Endothelial cell of umbilical vein (primary cell): ENCODE data around the gene SCN3B. TPM values are rescaled to one million over a fixed set of nuclear protein-coding genes. Genes with fewer than 3 reads are reported as not detected.

Experiments
- BruUV-seq: library from RNA; stranded (reverse); fragments of 400-500 nt; replicated peaks from 2 replicates; lab custom pipeline; 2021; lab: Mats Ljungman, UMichigan
- CTCF ChIA-PET: fragments of 300-600, 350-600 bp; sonication (Branson Sonifier 250); formaldehyde crosslinking; loops from one replicate; lab custom pipeline; 2021; ENCODE audit warnings: antibody characterized with exemption, inconsistent platforms; lab: Charles Lee
- POLR2A ChIA-PET: fragments of 300-600, 350-600 bp; sonication (Branson Sonifier 250); formaldehyde crosslinking; loops from one replicate; lab custom pipeline; 2021; ENCODE audit warnings: antibody characterized with exemption, inconsistent platforms; lab: Charles Lee
- DNase-seq: peaks from one replicate; pipeline ENCODE4 v3.0.0-alpha.2; 2011; ENCODE audit warnings: low read depth, low spot score
- FAIRE-seq: peaks from 2 replicates; lab custom pipeline; 2011; peaks lifted over from hg19 to GRCh38; lab: Jason Lieb, UNC
- H2AFZ ChIP-seq: 2 replicates; pipeline ENCODE4 v1.6.0; 2012; ENCODE audit warnings: low read depth, low read length, control low read depth, inconsistent platforms
- H3K27ac ChIP-seq: 2 replicates; pipeline ENCODE4 v1.5.1; 2011; ENCODE audit warnings: low read depth, mild to moderate bottlenecking, control low read depth, low read length, moderate library complexity; ENCODE audit not compliant: insufficient read depth
- H3K27me3 ChIP-seq, 2 experiments: 2 replicates each; pipeline versions ENCODE4 v1.6.0 to v1.6.1; 2011; ENCODE audit warnings: low read length in 2 of 2, mixed read lengths in 1 of 2; ENCODE audit not compliant: control insufficient read depth in 2 of 2, insufficient read depth in 2 of 2
- H3K36me3 ChIP-seq, 2 experiments: 2 replicates in 1 of 2; 3 replicates in 1 of 2; pipeline ENCODE4 v1.5.1; 2011; ENCODE audit warnings: low read length in 2 of 2, mild to moderate bottlenecking in 1 of 2, moderate library complexity in 1 of 2; ENCODE audit not compliant: control insufficient read depth in 2 of 2, insufficient read depth in 2 of 2; ENCODE audit errors: extremely low read depth in 1 of 2
- H3K4me1 ChIP-seq: 3 replicates; pipeline ENCODE4 v1.5.1; 2011; ENCODE audit warnings: mild to moderate bottlenecking, low read length; ENCODE audit not compliant: control insufficient read depth, insufficient read depth; ENCODE audit errors: extremely low read depth
- H3K4me2 ChIP-seq: 2 replicates; pipeline ENCODE4 v1.6.1; 2011; ENCODE audit warnings: low read length, control low read depth, mixed read lengths; ENCODE audit not compliant: insufficient read depth
- H3K4me3 ChIP-seq, 3 experiments: fragments of 200-600 bp in 1 of 3; sonication (generic), shearing (Covaris generic) in 1 of 3; replicated peaks in 1 of 3; 2 replicates each; pipeline ENCODE4 v1.5.1; 2011 to 2016; ENCODE audit warnings: control low read depth in 3 of 3, low read length in 3 of 3, mild to moderate bottlenecking in 2 of 3, inconsistent platforms in 1 of 3, low read depth in 1 of 3, moderate library complexity in 1 of 3; ENCODE audit not compliant: insufficient read depth in 1 of 3
- H3K79me2 ChIP-seq: 2 replicates; pipeline ENCODE4 v1.6.0; 2012; ENCODE audit warnings: low read length, inconsistent platforms; ENCODE audit not compliant: control insufficient read depth, insufficient read depth
- H3K9ac ChIP-seq: replicated peaks from 2 replicates; pipeline ENCODE3; 2011; ENCODE audit warnings: low read length, control low read depth; ENCODE audit not compliant: insufficient read depth; ENCODE audit errors: extremely low read depth
- H3K9me1 ChIP-seq: replicated peaks from 3 replicates; pipeline ENCODE4 v1.6.0; 2011; ENCODE audit warnings: mild to moderate bottlenecking, low read length; ENCODE audit not compliant: control insufficient read depth, insufficient read depth; ENCODE audit errors: extremely low read depth
- H3K9me3 ChIP-seq: replicated peaks from 2 replicates; pipeline ENCODE4 v1.5.1; 2012; ENCODE audit warnings: low read length, inconsistent platforms; ENCODE audit not compliant: control insufficient read depth, insufficient read depth
- H4K20me1 ChIP-seq: replicated peaks from 2 replicates; pipeline ENCODE3; 2011; ENCODE audit warnings: mild to moderate bottlenecking, low read length; ENCODE audit not compliant: control insufficient read depth, insufficient read depth; ENCODE audit errors: extremely low read depth
- FOS ChIP-seq: IDR thresholded peaks from 2 replicates; pipeline ENCODE4 v1.6.1; 2011; ENCODE audit warnings: mild to moderate bottlenecking, low read length, moderate library complexity, borderline replicate concordance; ENCODE audit not compliant: insufficient read depth
- POLR2AphosphoS5 ChIP-seq: IDR thresholded peaks from 2 replicates; pipeline ENCODE4 v1.6.1; 2012; ENCODE audit warnings: low read depth, mild to moderate bottlenecking, control low read depth, low read length, moderate library complexity; ENCODE audit not compliant: insufficient read depth
- dilution Hi-C: fragments of 300-500 bp; cut with MboI; formaldehyde crosslinking; loops from one replicate; pipeline ENCODE4 v1.15.0; 2019; ENCODE audit warnings: low sequenced_read_pairs; ENCODE audit not compliant: extremely low pct_ligation_motif_present
- intact Hi-C: fragments of 100-400 bp; cut with micrococcal nuclease; formaldehyde crosslinking; loops from one replicate; pipeline ENCODE4 v1.10.0; 2022
- polyA plus RNA-seq, 4 experiments: library from polyadenylated mRNA; depleted of rRNA in 3 of 4; stranded (reverse) in 3 of 4; unstranded in 1 of 4; fragments of >200 nt; gene quantifications; 2 replicates each; pipeline versions ENCODE4 v1.2.1 to v1.2.3, GENCODE V29; 2011 to 2012; ENCODE audit warnings: missing spikeins in 1 of 4
- total RNA-seq: library from RNA; stranded (reverse); gene quantifications from 2 replicates; pipeline ENCODE4 v1.2.3, GENCODE V29; 2021
- TF ChIP-seq, protein P1 (sequence below), 2 donors: IDR thresholded peaks; 1 replicate in 1 of 2; 2 replicates in 1 of 2; pipeline ENCODE4 v1.5.1; 2011; ENCODE audit warnings: low read length in 2 of 2, mild to moderate bottlenecking in 2 of 2, moderate library complexity in 2 of 2, control low read depth in 1 of 2, inconsistent platforms in 1 of 2, low read depth in 1 of 2; ENCODE audit not compliant: insufficient read depth in 1 of 2; ENCODE audit errors: extremely low read depth in 1 of 2
- TF ChIP-seq, protein P2 (sequence below): IDR thresholded peaks from 2 replicates; pipeline ENCODE4 v1.6.1; 2011; ENCODE audit not compliant: insufficient read depth, insufficient read length

Gene SCN3B
- total and polyA plus RNA-seq, 2 donors (not counting 3 experiments of a cell fraction or from before 2014, with no cell fraction given), result 0.72 to 1.4 TPM

DNA sequence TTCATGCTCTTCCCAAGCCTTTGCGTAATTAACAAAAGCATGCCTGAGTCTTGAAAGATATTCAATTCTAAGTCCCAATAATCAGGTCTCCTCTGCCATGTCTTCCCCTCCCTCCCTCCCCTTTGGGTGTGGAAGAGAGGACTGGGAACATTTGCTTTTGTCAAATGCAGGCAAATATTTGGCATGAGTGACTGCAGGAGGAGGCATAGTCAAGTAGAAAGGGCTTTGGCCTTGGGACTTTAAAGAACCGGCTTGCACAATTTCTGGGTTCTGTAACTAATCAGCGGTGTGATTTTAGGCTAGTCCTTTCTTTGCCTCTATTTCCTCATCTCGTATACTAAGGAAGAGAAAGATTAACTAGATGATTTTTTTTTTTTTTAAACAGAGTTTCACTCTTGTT is 59.5 kb downstream of the SCN3B start:
- Histone ChIP-seq H3K4me3 (no peak overlapping the region), H2AFZ (no peak overlapping the region), H3K9ac (no peak overlapping the region), H3K9me1 (no peaks in the 10 kb centered on the region), H4K20me1 (no peaks in the 10 kb centered on the region), H3K4me1 (peaks cover 9% of the 10 kb centered on the region), H3K9me3 (no peaks in the 10 kb centered on the region), H3K27ac (no peak overlapping the region), H3K4me2 (no peak overlapping the region), H3K36me3 (peaks cover 0 to 2% of the 10 kb centered on the region in 2 experiments), H3K27me3 (no peaks in the 10 kb centered on the region), H3K79me2 (no peaks in the 10 kb centered on the region)
- DNase-seq (no peak), FAIRE-seq (no peak)
- ChIA-PET POLR2A (no interaction called here), CTCF (interaction anchor here (0.6 to 1.0 kb wide), 2 partner anchors 18 to 294 kb away, joined by 3 to 4 read pairs; no protein-coding TSS in a partner anchor)
- intact Hi-C loops (no loop called here), dilution Hi-C loops (no loop called here)
- TF ChIP-seq, protein P1, sequence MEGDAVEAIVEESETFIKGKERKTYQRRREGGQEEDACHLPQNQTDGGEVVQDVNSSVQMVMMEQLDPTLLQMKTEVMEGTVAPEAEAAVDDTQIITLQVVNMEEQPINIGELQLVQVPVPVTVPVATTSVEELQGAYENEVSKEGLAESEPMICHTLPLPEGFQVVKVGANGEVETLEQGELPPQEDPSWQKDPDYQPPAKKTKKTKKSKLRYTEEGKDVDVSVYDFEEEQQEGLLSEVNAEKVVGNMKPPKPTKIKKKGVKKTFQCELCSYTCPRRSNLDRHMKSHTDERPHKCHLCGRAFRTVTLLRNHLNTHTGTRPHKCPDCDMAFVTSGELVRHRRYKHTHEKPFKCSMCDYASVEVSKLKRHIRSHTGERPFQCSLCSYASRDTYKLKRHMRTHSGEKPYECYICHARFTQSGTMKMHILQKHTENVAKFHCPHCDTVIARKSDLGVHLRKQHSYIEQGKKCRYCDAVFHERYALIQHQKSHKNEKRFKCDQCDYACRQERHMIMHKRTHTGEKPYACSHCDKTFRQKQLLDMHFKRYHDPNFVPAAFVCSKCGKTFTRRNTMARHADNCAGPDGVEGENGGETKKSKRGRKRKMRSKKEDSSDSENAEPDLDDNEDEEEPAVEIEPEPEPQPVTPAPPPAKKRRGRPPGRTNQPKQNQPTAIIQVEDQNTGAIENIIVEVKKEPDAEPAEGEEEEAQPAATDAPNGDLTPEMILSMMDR (IDR thresholded peaks at IDR 0.05; ENCODE audit: extremely low read depth in 1 of 2, insufficient read depth in 1 of 2, low read depth in 1 of 2, low read length in 2 of 2), result no peak
- TF ChIP-seq, protein P2, sequence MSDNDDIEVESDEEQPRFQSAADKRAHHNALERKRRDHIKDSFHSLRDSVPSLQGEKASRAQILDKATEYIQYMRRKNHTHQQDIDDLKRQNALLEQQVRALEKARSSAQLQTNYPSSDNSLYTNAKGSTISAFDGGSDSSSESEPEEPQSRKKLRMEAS, result no peak
- TF ChIP-seq FOS (no peak), POLR2AphosphoS5 (no peak)
- BruUV-seq, result no TSS peak
